Activated T-cell treated with anti-CD3 and anti-CD28 coated beads, Interleukin-2, amount 50 U/mL, for 4 hours (primary cell): ENCODE results near the gene JOSD2. TPM values are rescaled to one million over a fixed set of nuclear protein-coding genes. Genes with fewer than 3 reads are reported as not detected.
"Not testable (repeated sequence)": the region's sequence is repeated elsewhere in the genome, so short reads cannot be mapped to it uniquely, and the experiment has no call there.

Experiments
- ATAC-seq, 2 donors: fragments of 200-7000 bp; cut with Tn5 transposase; one replicate each; pipeline ENCODE4 v1.10.0; 2021
- DNase-seq: peaks from one replicate; pipeline ENCODE4 v3.0.0-alpha.2; 2020
- H3K27me3 Mint-ChIP-seq: one replicate; pipeline ENCODE4 v1.8.0; 2021; ENCODE audit warnings: low read depth, mixed read lengths
- H3K36me3 Mint-ChIP-seq: one replicate; pipeline ENCODE4 v1.8.0; 2022; ENCODE audit warnings: mixed read lengths; ENCODE audit not compliant: insufficient read depth
- H3K4me1 Mint-ChIP-seq: one replicate; pipeline ENCODE4 v1.8.0; 2021; ENCODE audit warnings: low read depth, mixed read lengths
- H3K4me3 Mint-ChIP-seq: one replicate; pipeline ENCODE4 v1.8.0; 2021; ENCODE audit warnings: mild to moderate bottlenecking, moderate library complexity, mixed read lengths
- H3K9me3 Mint-ChIP-seq: one replicate; pipeline ENCODE4 v1.8.0; 2021; ENCODE audit warnings: mixed read lengths
- total RNA-seq, 3 donors: library from RNA; stranded (reverse); gene quantifications; one replicate each; pipeline ENCODE4 v1.2.1, GENCODE V29; 2021

JOSD2 gene
- total RNA-seq, 3 donors from 2014 or later, result 51.7 to 59.4 (median 55.6) TPM

DNA sequence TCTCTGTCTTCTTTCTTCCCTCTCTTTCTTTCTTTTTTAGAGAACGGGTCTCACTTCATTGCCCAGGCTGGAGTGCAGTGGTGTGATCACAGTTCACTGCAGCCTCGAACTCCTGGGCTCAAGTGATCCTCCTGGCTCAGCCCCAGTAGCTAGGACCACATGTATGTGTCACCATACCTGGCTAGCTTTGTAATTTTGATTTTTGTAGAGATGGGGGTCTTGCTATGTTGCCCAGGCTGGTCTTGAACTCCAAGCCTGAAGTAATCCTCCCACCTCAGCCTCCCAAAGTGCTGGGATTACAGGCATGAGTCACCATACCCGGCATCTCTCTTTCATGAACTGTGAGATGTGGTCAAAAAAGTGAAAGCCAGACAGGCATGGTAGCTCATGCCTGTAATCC lies 37.7 kb downstream of the JOSD2 start:
- not testable (repeated sequence) for DNase-seq, H3K36me3 Mint-ChIP-seq, H3K27me3 Mint-ChIP-seq, H3K9me3 Mint-ChIP-seq, ATAC-seq, H3K4me3 Mint-ChIP-seq
- peaks cover 16% of the 10 kb centered on the region for H3K4me1 Mint-ChIP-seq

DNA sequence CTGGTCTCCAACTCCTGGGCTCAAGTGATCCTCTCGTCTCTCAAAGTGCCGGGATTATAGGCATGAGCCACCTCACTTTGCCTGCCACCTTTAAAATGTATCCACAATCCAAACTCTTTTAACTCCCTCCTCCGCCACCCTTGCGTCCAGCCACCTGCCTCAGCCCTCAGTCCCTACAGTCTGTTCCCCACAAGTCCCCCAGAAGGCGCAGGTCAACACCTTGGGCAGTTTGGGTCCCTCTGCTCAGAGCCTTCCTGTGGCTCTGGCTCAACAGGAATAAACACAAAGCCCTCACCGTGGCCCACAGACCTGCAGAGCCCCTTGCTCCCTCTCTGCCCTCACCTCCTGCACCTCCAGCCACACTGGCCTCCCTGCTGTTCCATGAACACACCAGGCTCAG lies 42.2 kb downstream of the JOSD2 start:
- Mint-ChIP-seq H3K4me1 (no peaks in the 10 kb centered on the region), H3K27me3 (peaks cover 7% of the 10 kb centered on the region), H3K9me3 (no peaks in the 10 kb centered on the region), H3K36me3 (no peaks in the 10 kb centered on the region), H3K4me3 (no peak overlapping the region)
- DNase-seq, result no peak
- ATAC-seq, result no peak

DNA sequence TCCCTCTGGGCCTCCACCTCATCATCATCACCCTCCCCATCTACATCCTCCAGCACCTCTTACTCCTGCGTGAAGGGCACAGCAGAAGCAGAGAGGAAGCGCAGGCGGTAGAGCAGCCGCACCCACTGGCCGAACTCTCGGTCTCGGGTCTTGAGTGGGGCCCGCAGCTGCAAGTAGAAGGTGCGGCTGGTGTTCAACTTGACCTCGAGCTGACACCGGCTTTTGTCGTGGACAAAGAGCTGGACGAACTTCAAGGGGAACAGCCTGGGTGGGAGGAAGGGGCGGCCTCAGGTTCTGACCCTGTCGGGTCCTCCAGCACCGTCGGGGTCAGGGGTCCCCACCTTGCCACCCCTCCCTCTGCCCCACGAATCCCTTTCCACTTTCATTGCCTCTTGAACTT lies 43.4 kb downstream of the JOSD2 start:
- Mint-ChIP-seq H3K27me3 (peaks cover 8% of the 10 kb centered on the region), H3K4me3 (no peak overlapping the region), H3K4me1 (no peaks in the 10 kb centered on the region), H3K36me3 (no peaks in the 10 kb centered on the region), H3K9me3 (no peaks in the 10 kb centered on the region)
- ATAC-seq, result no peak
- no peak for DNase-seq

DNA sequence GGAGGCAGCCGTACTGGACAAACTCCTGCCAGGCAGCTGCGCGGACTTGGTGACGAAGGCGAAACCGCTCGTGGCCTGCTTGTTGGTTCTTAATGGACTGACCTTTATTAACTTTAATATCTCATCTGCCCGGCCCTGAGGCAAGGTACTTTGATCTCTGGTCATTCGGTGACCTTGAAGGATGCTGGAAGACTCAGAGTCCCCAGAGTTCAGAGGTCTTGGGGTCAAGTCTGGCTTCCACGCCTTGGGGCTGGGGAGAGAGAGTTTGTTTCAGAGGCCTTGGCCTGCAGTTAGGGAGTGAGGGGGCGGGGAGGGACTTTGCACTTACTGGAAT lies 44.3 kb downstream of the JOSD2 start:
- Mint-ChIP-seq H3K9me3 (no peaks in the 10 kb centered on the region), H3K4me3 (no peak overlapping the region), H3K4me1 (no peaks in the 10 kb centered on the region)

DNA sequence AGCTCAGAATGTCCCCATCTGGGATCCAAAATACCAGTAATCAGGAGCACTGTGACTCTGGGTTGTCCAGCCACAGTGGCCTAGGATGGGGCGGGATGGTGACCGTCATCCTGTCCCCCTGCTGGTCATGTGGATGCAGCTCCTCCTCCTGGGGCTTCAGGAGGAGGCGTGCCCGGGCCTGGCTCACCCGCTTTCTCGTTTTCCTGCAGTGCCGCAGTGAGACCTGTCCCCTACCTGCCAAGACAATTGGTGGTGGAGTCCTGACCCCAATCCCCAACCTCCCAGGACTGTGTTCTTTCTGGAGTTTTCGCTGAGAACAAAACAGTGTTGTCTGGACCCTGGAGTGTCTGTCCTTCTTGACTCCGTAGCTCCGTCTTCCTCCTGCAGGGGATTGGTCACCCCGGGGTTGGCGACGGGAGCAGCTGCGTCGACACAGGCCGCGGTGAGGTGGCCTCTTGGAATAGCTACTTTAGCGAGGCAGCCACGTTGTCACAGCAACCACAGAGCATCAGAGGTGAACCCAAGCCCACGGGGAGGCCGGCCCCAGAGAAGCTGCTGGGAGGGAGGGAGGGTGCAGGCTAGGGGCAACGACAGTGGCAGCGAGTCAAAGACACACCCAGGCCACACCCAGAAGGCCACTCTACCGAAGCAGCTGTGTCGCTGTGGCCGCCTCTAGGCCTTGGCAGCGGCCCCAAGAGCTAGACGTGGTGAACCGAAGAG lies 44.8 kb downstream of the JOSD2 start:
- Mint-ChIP-seq H3K4me1 (no peaks in the 10 kb centered on the region), H3K27me3 (peaks cover 15% of the 10 kb centered on the region), H3K36me3 (no peaks in the 10 kb centered on the region), H3K9me3 (no peaks in the 10 kb centered on the region), H3K4me3 (no peak overlapping the region)
- DNase-seq (no peak), ATAC-seq (no peak)

More for the DNA sequence above, 44.3 kb downstream of the JOSD2 start:
- no peak for DNase-seq
- no peak for ATAC-seq
- H3K27me3 Mint-ChIP-seq, result peaks cover 12% of the 10 kb centered on the region
- no peaks in the 10 kb centered on the region for H3K36me3 Mint-ChIP-seq

DNA sequence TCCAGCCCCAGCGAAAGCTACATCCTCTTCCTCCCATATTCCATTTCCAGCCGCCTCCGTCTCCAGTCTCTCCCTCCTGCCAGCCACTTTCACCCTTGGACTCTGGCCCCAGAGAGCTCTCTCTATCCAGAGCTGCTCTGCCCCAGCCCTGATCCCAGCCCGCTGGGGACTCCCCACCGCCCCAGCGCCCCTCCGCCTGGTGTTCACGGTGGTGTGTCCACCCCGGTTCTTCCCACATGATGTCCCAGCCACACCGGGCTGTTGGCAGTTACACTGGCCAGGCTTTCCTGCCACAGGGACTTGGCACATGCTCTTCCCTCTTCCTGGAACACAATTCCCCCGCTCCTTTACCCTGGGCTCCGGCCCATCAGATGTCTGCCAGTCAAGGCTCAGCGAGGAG lies 46.0 kb downstream of the JOSD2 start:
- Mint-ChIP-seq H3K4me1 (peaks cover 4% of the 10 kb centered on the region), H3K36me3 (no peaks in the 10 kb centered on the region), H3K27me3 (peaks cover 22% of the 10 kb centered on the region), H3K9me3 (no peaks in the 10 kb centered on the region), H3K4me3 (no peak overlapping the region)
- ATAC-seq (no peak), DNase-seq (no peak)

- ATAC-seq (no peak), DNase-seq (no peak)
- Mint-ChIP-seq H3K36me3 (no peaks in the 10 kb centered on the region), H3K27me3 (peaks cover 25% of the 10 kb centered on the region), H3K9me3 (no peaks in the 10 kb centered on the region), H3K4me1 (peaks cover 6% of the 10 kb centered on the region), H3K4me3 (no peak overlapping the region)
These were observed 46.6 kb downstream of the JOSD2 start for GRCh38 chr19:50464348-50464747.

DNA sequence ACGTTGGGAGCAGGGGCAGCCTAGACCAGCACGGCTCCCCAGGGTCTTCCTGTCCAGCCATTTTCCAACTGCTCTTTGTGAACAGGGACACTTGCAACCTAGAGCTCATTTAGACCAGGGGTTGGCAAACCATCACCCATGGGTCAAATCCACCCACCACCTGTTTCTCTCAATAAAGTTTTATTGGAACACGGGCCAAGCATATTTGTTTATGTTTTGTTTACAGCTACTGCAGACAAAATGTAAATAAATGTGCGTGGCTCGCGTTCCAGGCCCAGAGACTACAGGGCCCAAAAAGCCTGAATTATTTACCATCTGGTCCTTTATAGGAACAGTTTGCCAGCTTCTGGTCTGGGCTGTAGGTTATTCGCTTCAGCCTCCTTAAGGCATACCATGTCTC lies 48.0 kb downstream of the JOSD2 start:
- no peaks in the 10 kb centered on the region for H3K36me3 Mint-ChIP-seq
- peaks cover 6% of the 10 kb centered on the region for H3K4me1 Mint-ChIP-seq

GRCh38 chr19:50461066-50461875 lies 49.7 kb downstream of the JOSD2 start:
- Mint-ChIP-seq H3K9me3 (no peaks in the 10 kb centered on the region), H3K27me3 (peaks cover 41% of the 10 kb centered on the region), H3K36me3 (no peaks in the 10 kb centered on the region), H3K4me3 (no peak overlapping the region), H3K4me1 (peaks cover 6% of the 10 kb centered on the region)
- DNase-seq (peak; percentile 44), ATAC-seq (peak; percentile 64 to 65)

More for the DNA sequence above, 48.0 kb downstream of the JOSD2 start:
- Mint-ChIP-seq H3K27me3 (peaks cover 29% of the 10 kb centered on the region), H3K4me3 (no peak overlapping the region), H3K9me3 (no peaks in the 10 kb centered on the region)
- ATAC-seq, result no peak
- no peak for DNase-seq

- DNase-seq, result no peak
These were observed 50.7 kb downstream of the JOSD2 start for GRCh38 chr19:50460161-50460765.

DNA sequence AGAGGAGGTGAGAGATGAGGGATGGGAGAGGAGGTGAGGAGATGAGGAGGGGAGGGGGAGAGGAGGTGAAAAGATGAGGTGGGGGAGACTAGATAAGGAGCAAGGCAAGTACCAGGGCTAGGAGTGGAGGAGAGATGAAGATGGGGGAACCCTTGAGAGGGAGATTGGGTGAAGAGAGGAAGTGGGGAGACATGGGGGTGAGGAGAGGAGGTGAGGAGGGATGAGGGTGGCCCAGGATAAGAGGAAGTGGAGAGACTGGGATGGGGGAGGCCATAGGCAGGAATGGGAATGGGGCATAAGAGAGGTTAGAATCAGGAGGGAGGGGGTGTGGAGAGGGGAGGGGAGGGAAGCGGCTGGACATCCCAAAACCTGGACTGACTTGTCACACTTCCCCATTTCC lies 51.4 kb downstream of the JOSD2 start:
- ATAC-seq (no peak), DNase-seq (no peak)
- no peak overlapping the region for H3K4me3 Mint-ChIP-seq
- peaks cover 6% of the 10 kb centered on the region for H3K4me1 Mint-ChIP-seq
- H3K27me3 Mint-ChIP-seq, result peaks cover 48% of the 10 kb centered on the region
- H3K36me3 Mint-ChIP-seq, result no peaks in the 10 kb centered on the region
- no peaks in the 10 kb centered on the region for H3K9me3 Mint-ChIP-seq

More at GRCh38 chr19:50460161-50460765, 50.7 kb downstream of the JOSD2 start:
- Mint-ChIP-seq H3K36me3 (no peaks in the 10 kb centered on the region), H3K4me1 (peaks cover 6% of the 10 kb centered on the region), H3K9me3 (no peaks in the 10 kb centered on the region), H3K4me3 (peak overlapping the region; percentile 17), H3K27me3 (peaks cover 49% of the 10 kb centered on the region)
- peak; percentile 70 to 76 for ATAC-seq

DNA sequence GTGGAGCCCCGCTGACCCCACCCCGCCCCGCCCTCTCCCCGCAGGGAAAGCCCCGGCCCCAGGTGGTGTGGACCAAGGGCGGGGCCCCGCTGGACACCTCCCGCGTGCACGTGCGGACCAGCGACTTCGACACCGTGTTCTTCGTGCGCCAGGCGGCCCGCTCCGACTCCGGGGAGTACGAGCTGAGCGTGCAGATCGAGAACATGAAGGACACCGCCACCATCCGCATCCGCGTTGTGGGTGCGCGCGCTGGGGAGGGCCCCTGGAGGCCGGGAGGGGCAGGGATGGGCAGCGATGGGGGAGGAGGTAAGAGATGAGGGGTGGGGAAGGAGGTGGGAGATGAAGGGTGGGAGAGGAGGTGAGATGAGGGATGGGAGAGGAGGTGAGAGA lies 51.9 kb downstream of the JOSD2 start:
- ATAC-seq (no peak), DNase-seq (no peak)
- Mint-ChIP-seq H3K9me3 (no peaks in the 10 kb centered on the region), H3K27me3 (peaks cover 48% of the 10 kb centered on the region), H3K4me1 (peaks cover 6% of the 10 kb centered on the region), H3K36me3 (no peaks in the 10 kb centered on the region), H3K4me3 (no peak overlapping the region)

- Mint-ChIP-seq H3K27me3 (peaks cover 47% of the 10 kb centered on the region), H3K4me3 (no peak overlapping the region), H3K9me3 (no peaks in the 10 kb centered on the region), H3K36me3 (no peaks in the 10 kb centered on the region), H3K4me1 (peaks cover 6% of the 10 kb centered on the region)
- no peak for DNase-seq
- no peak for ATAC-seq
These were observed 52.5 kb downstream of the JOSD2 start for GRCh38 chr19:50458396-50459066.

GRCh38 chr19:50457300-50457699 lies 53.7 kb downstream of the JOSD2 start:
- Mint-ChIP-seq H3K4me3 (no peak overlapping the region), H3K9me3 (no peaks in the 10 kb centered on the region), H3K4me1 (peaks cover 6% of the 10 kb centered on the region), H3K27me3 (peaks cover 43% of the 10 kb centered on the region), H3K36me3 (no peaks in the 10 kb centered on the region)
- DNase-seq, result no peak
- no peak for ATAC-seq
